DND-41 (cell line): Measurements from ENCODE around the gene MYT1.

Experiments
- ATAC-seq: fragments of 200-7000 bp; cut with Tn5 transposase; 3 replicates; pipeline ENCODE4 v1.9.1; 2021; ENCODE audit warnings: low read depth; ENCODE audit not compliant: insufficient read depth
- DNase-seq: peaks from one replicate; pipeline ENCODE4 v3.0.0-alpha.2; 2020
- H2AFZ ChIP-seq: 2 replicates; pipeline ENCODE4 v1.6.0; 2012; ENCODE audit warnings: low read depth, low read length
- H3K27ac ChIP-seq: 2 replicates; pipeline ENCODE4 v1.5.1; 2012; ENCODE audit warnings: low read length, inconsistent platforms
- H3K27me3 ChIP-seq: fragments of 200-600 bp; sonication (generic); 2 replicates; pipeline ENCODE4 v1.6.0; 2012; ENCODE audit warnings: low read length, mild to moderate bottlenecking, inconsistent platforms; ENCODE audit not compliant: insufficient read depth, poor library complexity
- H3K36me3 ChIP-seq: 2 replicates; pipeline ENCODE4 v1.5.1; 2012; ENCODE audit warnings: low read length, inconsistent platforms; ENCODE audit not compliant: insufficient read depth
- H3K4me1 ChIP-seq: 2 replicates; pipeline ENCODE4 v1.5.1; 2012; ENCODE audit warnings: mild to moderate bottlenecking, low read length; ENCODE audit not compliant: insufficient read depth
- H3K4me2 ChIP-seq: 2 replicates; pipeline ENCODE4 v1.6.0; 2012; ENCODE audit warnings: mild to moderate bottlenecking, moderate library complexity, low read length, inconsistent platforms; ENCODE audit not compliant: insufficient read depth
- H3K4me3 ChIP-seq, 2 experiments: fragments of 200-600 bp in 1 of 2; shearing (Covaris generic) in 1 of 2; 2 replicates each; pipeline ENCODE4 v1.5.1; 2012 to 2016; ENCODE audit warnings: inconsistent platforms in 2 of 2, low read length in 2 of 2, mild to moderate bottlenecking in 2 of 2, low read depth in 1 of 2, moderate library complexity in 1 of 2
- H3K79me2 ChIP-seq: 2 replicates; pipeline ENCODE4 v1.6.0; 2012; ENCODE audit warnings: low read length, inconsistent platforms; ENCODE audit not compliant: insufficient read depth
- H3K9ac ChIP-seq: 2 replicates; pipeline ENCODE4 v1.6.0; 2012; ENCODE audit warnings: low read depth, mild to moderate bottlenecking, inconsistent platforms, low read length, moderate library complexity
- H3K9me3 ChIP-seq: 2 replicates; pipeline ENCODE4 v1.5.1; 2012; ENCODE audit warnings: low read length, moderate library complexity, mild to moderate bottlenecking, inconsistent platforms; ENCODE audit not compliant: insufficient read depth, severe bottlenecking
- H4K20me1 ChIP-seq: 2 replicates; pipeline ENCODE4 v1.6.0; 2012; ENCODE audit warnings: low read length; ENCODE audit not compliant: insufficient read depth
- CTCF ChIP-seq: IDR thresholded peaks from 2 replicates; pipeline ENCODE4 v1.5.1; 2012; ENCODE audit warnings: borderline replicate concordance, low read length, moderate library complexity, mild to moderate bottlenecking; ENCODE audit not compliant: poor library complexity, severe bottlenecking; ENCODE audit errors: extremely low read depth
- EZH2 ChIP-seq: IDR thresholded peaks from 3 replicates; pipeline ENCODE4 v1.6.1; 2012; ENCODE audit warnings: borderline replicate concordance, low read depth, mild to moderate bottlenecking, moderate library complexity, low read length, inconsistent platforms; ENCODE audit not compliant: severe bottlenecking

The MYT1 gene

GRCh38 chr20:64171211-64171610 lies 7.0 kb downstream of the MYT1 start:
- Histone ChIP-seq H3K36me3 (no peaks in the 10 kb centered on the region), H3K9ac (no peak overlapping the region), H3K79me2 (no peaks in the 10 kb centered on the region), H2AFZ (no peak overlapping the region), H3K9me3 (no peaks in the 10 kb centered on the region), H3K4me1 (no peaks in the 10 kb centered on the region), H3K27ac (no peak overlapping the region), H4K20me1 (peaks cover 9% of the 10 kb centered on the region), H3K27me3 (peaks cover 3% of the 10 kb centered on the region), H3K4me3 (no peak overlapping the region), H3K4me2 (no peak overlapping the region)
- DNase-seq, result no peak
- ATAC-seq, result no peak
- TF ChIP-seq EZH2 (no peak), CTCF (no peak)

- DNase-seq, result no peak
- no peak overlapping the region for H3K4me2 ChIP-seq
- no peak overlapping the region for H3K4me3 ChIP-seq
- H2AFZ ChIP-seq, result no peak overlapping the region
- ATAC-seq, result no peak
- H3K9me3 ChIP-seq, result no peaks in the 10 kb centered on the region
- H3K79me2 ChIP-seq, result no peaks in the 10 kb centered on the region
- peaks cover 9% of the 10 kb centered on the region for H4K20me1 ChIP-seq
- H3K36me3 ChIP-seq, result no peaks in the 10 kb centered on the region
- no peaks in the 10 kb centered on the region for H3K4me1 ChIP-seq
- TF ChIP-seq EZH2, result no peak
- no peak for TF ChIP-seq CTCF
- H3K27me3 ChIP-seq, result peaks cover 3% of the 10 kb centered on the region
- H3K27ac ChIP-seq, result no peak overlapping the region
- H3K9ac ChIP-seq, result no peak overlapping the region
Measured at GRCh38 chr20:64173116-64173515, 8.9 kb downstream of the MYT1 start.

GRCh38 chr20:64176551-64176950 lies 12.3 kb downstream of the MYT1 start:
- H3K27me3 ChIP-seq, result peaks cover 3% of the 10 kb centered on the region

More at GRCh38 chr20:64176551-64176950, 12.3 kb downstream of the MYT1 start:
- Histone ChIP-seq H3K4me2 (no peak overlapping the region), H2AFZ (no peak overlapping the region), H3K9me3 (no peaks in the 10 kb centered on the region), H3K9ac (no peak overlapping the region), H4K20me1 (peaks cover 9% of the 10 kb centered on the region), H3K4me1 (no peaks in the 10 kb centered on the region), H3K27ac (no peak overlapping the region), H3K79me2 (no peaks in the 10 kb centered on the region), H3K36me3 (no peaks in the 10 kb centered on the region), H3K4me3 (no peak overlapping the region)
- TF ChIP-seq CTCF (no peak), EZH2 (no peak)
- no peak for DNase-seq
- no peak for ATAC-seq
